ENCODE measurements around the gene RALY.

Gene RALY

GRCh38 chr20:33954504-33954903, 39.2 kb upstream of the RALY start:
- DNase-seq (ENCODE audit: low read depth): no peak
- H3K4me3 ChIP-seq (ENCODE audit: low read length): no peak overlapping the region
- TF ChIP-seq CTCF (IDR thresholded peaks at IDR 0.05; ENCODE audit: insufficient read depth, low read depth, low read length, missing control alignments): no peak

GRCh38 chr20:33963751-33964150, 30.0 kb upstream of the RALY start:
- no peak overlapping the region for H3K4me3 ChIP-seq (ENCODE audit: low read length)
- DNase-seq (ENCODE audit: low read depth): no peak
- TF ChIP-seq CTCF (IDR thresholded peaks at IDR 0.05; ENCODE audit: insufficient read depth, low read depth, low read length, missing control alignments): no peak

- no peak for DNase-seq (ENCODE audit: low read depth)
- no peak for TF ChIP-seq CTCF (IDR thresholded peaks at IDR 0.05; ENCODE audit: insufficient read depth, low read depth, low read length, missing control alignments)
- no peak overlapping the region for H3K4me3 ChIP-seq (ENCODE audit: low read length)
These were observed 29.3 kb upstream of the RALY start for GRCh38 chr20:33964441-33964840.

GRCh38 chr20:33967126-33967525, 26.6 kb upstream of the RALY start:
- TF ChIP-seq CTCF (IDR thresholded peaks at IDR 0.05; ENCODE audit: insufficient read depth, low read depth, low read length, missing control alignments): no peak
- H3K4me3 ChIP-seq (ENCODE audit: low read length): no peak overlapping the region
- no peak for DNase-seq (ENCODE audit: low read depth)

GRCh38 chr20:33969563-33969962, 24.1 kb upstream of the RALY start:
- no peak for TF ChIP-seq CTCF (IDR thresholded peaks at IDR 0.05; ENCODE audit: insufficient read depth, low read depth, low read length, missing control alignments)
- no peak for DNase-seq (ENCODE audit: low read depth)
- no peak overlapping the region for H3K4me3 ChIP-seq (ENCODE audit: low read length)

GRCh38 chr20:33970229-33970628, 23.5 kb upstream of the RALY start:
- TF ChIP-seq CTCF (IDR thresholded peaks at IDR 0.05; ENCODE audit: insufficient read depth, low read depth, low read length, missing control alignments): no peak
- no peak for DNase-seq (ENCODE audit: low read depth)
- H3K4me3 ChIP-seq (ENCODE audit: low read length): no peak overlapping the region

- TF ChIP-seq CTCF (IDR thresholded peaks at IDR 0.05; ENCODE audit: insufficient read depth, low read depth, low read length, missing control alignments): no peak
- DNase-seq (ENCODE audit: low read depth): no peak
- H3K4me3 ChIP-seq (ENCODE audit: low read length): no peak overlapping the region
These were observed 22.4 kb upstream of the RALY start for GRCh38 chr20:33971147-33971975.
